IgD-negative memory B cell (primary cell): Measurements from ENCODE around the gene MASP1. TPM values are rescaled to one million over a fixed set of nuclear protein-coding genes. Genes with fewer than 3 reads are reported as not detected.
"Not testable (repeated sequence)": the region's sequence is repeated elsewhere in the genome, so short reads cannot be mapped to it uniquely, and the experiment has no call there.

Experiments used
- H3K27ac Mint-ChIP-seq, 3 donors: one replicate each; pipeline ENCODE4 v1.8.0; 2020 to 2022; ENCODE audit warnings: mild to moderate bottlenecking in 3 of 3, mixed read lengths in 3 of 3, moderate library complexity in 1 of 3
- H3K27me3 Mint-ChIP-seq: one replicate; pipeline ENCODE4 v1.8.0; 2021; ENCODE audit warnings: mixed read lengths
- H3K36me3 Mint-ChIP-seq: one replicate; pipeline ENCODE4 v1.8.0; 2020; ENCODE audit warnings: mild to moderate bottlenecking, mixed read lengths
- H3K4me1 Mint-ChIP-seq, 3 donors: one replicate each; pipeline ENCODE4 v1.8.0; 2020 to 2022; ENCODE audit warnings: mixed read lengths in 3 of 3, mild to moderate bottlenecking in 1 of 3
- H3K4me3 Mint-ChIP-seq, 4 donors: one replicate each; pipeline ENCODE4 v1.8.0; 2020 to 2022; ENCODE audit warnings: mild to moderate bottlenecking in 4 of 4, mixed read lengths in 4 of 4, moderate library complexity in 3 of 4
- H3K9me3 Mint-ChIP-seq, 3 donors: one replicate each; pipeline ENCODE4 v1.8.0; 2020 to 2021; ENCODE audit warnings: mixed read lengths in 3 of 3, mild to moderate bottlenecking in 1 of 3
- polyA plus RNA-seq: library from polyadenylated mRNA; unstranded; fragments of 300-500 nt; fragmentation: Illumina TruSeq; gene quantifications from one replicate; pipeline ENCODE4 v1.2.3, GENCODE V29; 2021

Gene MASP1
- polyA plus RNA-seq, 1 donor from 2014 or later, result not detected

GRCh38 chr3:187209491-187209890 is 82.0 kb downstream of the MASP1 start:
- no peak overlapping the region for H3K27ac Mint-ChIP-seq
- no peak overlapping the region for H3K4me3 Mint-ChIP-seq
- H3K36me3 Mint-ChIP-seq, result no peaks in the 10 kb centered on the region
- H3K9me3 Mint-ChIP-seq, result no peaks in the 10 kb centered on the region
- H3K4me1 Mint-ChIP-seq, result no peaks in the 10 kb centered on the region
- H3K27me3 Mint-ChIP-seq, result peaks cover 9% of the 10 kb centered on the region

- Mint-ChIP-seq H3K27ac (no peak overlapping the region), H3K4me3 (no peak overlapping the region), H3K36me3 (no peaks in the 10 kb centered on the region), H3K4me1 (no peaks in the 10 kb centered on the region), H3K27me3 (peaks cover 11% of the 10 kb centered on the region), H3K9me3 (no peaks in the 10 kb centered on the region)
These were observed 83.4 kb downstream of the MASP1 start for GRCh38 chr3:187208159-187208558.

- Mint-ChIP-seq H3K36me3 (no peaks in the 10 kb centered on the region), H3K27me3 (peaks cover 12% of the 10 kb centered on the region), H3K4me3 (no peak overlapping the region), H3K27ac (no peak overlapping the region), H3K9me3 (no peaks in the 10 kb centered on the region), H3K4me1 (no peaks in the 10 kb centered on the region)
These were observed 83.9 kb downstream of the MASP1 start for GRCh38 chr3:187207624-187208023.

GRCh38 chr3:187207062-187207461 is 84.5 kb downstream of the MASP1 start:
- no peaks in the 10 kb centered on the region for H3K36me3 Mint-ChIP-seq
- no peak overlapping the region for H3K4me3 Mint-ChIP-seq
- peaks cover 16% of the 10 kb centered on the region for H3K27me3 Mint-ChIP-seq
- H3K9me3 Mint-ChIP-seq, result no peaks in the 10 kb centered on the region
- no peak overlapping the region for H3K27ac Mint-ChIP-seq
- H3K4me1 Mint-ChIP-seq, result no peaks in the 10 kb centered on the region

- no peak overlapping the region for H3K27ac Mint-ChIP-seq
- H3K36me3 Mint-ChIP-seq, result no peaks in the 10 kb centered on the region
- no peak overlapping the region for H3K4me3 Mint-ChIP-seq
- H3K4me1 Mint-ChIP-seq, result no peaks in the 10 kb centered on the region
- peaks cover 16% of the 10 kb centered on the region for H3K27me3 Mint-ChIP-seq
- H3K9me3 Mint-ChIP-seq, result no peaks in the 10 kb centered on the region
These were observed 85.9 kb downstream of the MASP1 start for GRCh38 chr3:187205683-187206082.

GRCh38 chr3:187199463-187200050 is 92.0 kb downstream of the MASP1 start:
- not testable (repeated sequence) for H3K4me3 Mint-ChIP-seq, H3K4me1 Mint-ChIP-seq, H3K36me3 Mint-ChIP-seq, H3K9me3 Mint-ChIP-seq, H3K27ac Mint-ChIP-seq
- H3K27me3 Mint-ChIP-seq, result peaks cover 17% of the 10 kb centered on the region

- Mint-ChIP-seq H3K36me3 (no peaks in the 10 kb centered on the region), H3K27me3 (peaks cover 15% of the 10 kb centered on the region), H3K4me3 (no peak overlapping the region), H3K4me1 (no peaks in the 10 kb centered on the region), H3K27ac (no peak overlapping the region), H3K9me3 (no peaks in the 10 kb centered on the region)
These were observed 93.0 kb downstream of the MASP1 start for GRCh38 chr3:187198490-187198889.

- H3K27me3 Mint-ChIP-seq, result peaks cover 15% of the 10 kb centered on the region
- no peak within 1 kb of the TSS for H3K27ac Mint-ChIP-seq
- H3K4me1 Mint-ChIP-seq, result no peaks in the 10 kb centered on the region
- no peak within 1 kb of the TSS for H3K4me3 Mint-ChIP-seq
- H3K9me3 Mint-ChIP-seq, result no peaks in the 10 kb centered on the region
- no peaks in the 10 kb centered on the region for H3K36me3 Mint-ChIP-seq
These were observed 94.2 kb downstream of the MASP1 start, which contains the start of gene RTP1 for GRCh38 chr3:187197335-187197649. RTP1 (plus strand) TSS chr3:187197486; CDS start chr3:187197516, 30 bp downstream.

- H3K27ac Mint-ChIP-seq, result no peak overlapping the region
- H3K36me3 Mint-ChIP-seq, result no peaks in the 10 kb centered on the region
- peaks cover 13% of the 10 kb centered on the region for H3K27me3 Mint-ChIP-seq
- H3K4me3 Mint-ChIP-seq, result no peak overlapping the region
- no peaks in the 10 kb centered on the region for H3K9me3 Mint-ChIP-seq
- no peaks in the 10 kb centered on the region for H3K4me1 Mint-ChIP-seq
These were observed 94.8 kb downstream of the MASP1 start for GRCh38 chr3:187196573-187197334.

GRCh38 chr3:187193181-187193580 is 98.4 kb downstream of the MASP1 start:
- Mint-ChIP-seq H3K36me3 (no peaks in the 10 kb centered on the region), H3K4me1 (peaks cover 0 to 5% (median 5%) of the 10 kb centered on the region in 3 donors), H3K4me3 (no peak overlapping the region), H3K27ac (no peak overlapping the region), H3K9me3 (peaks cover 0 to 2% (median 0%) of the 10 kb centered on the region in 3 donors), H3K27me3 (peaks cover 24% of the 10 kb centered on the region)

GRCh38 chr3:187191271-187191670 is 100.3 kb downstream of the MASP1 start:
- Mint-ChIP-seq H3K36me3 (no peaks in the 10 kb centered on the region), H3K27ac (peak overlapping the region in 1 of 3 donors; percentile 18), H3K4me1 (peaks cover 0 to 5% (median 5%) of the 10 kb centered on the region in 3 donors), H3K27me3 (peaks cover 24% of the 10 kb centered on the region), H3K4me3 (peak overlapping the region in 1 of 4 donors; percentile 19), H3K9me3 (peaks cover 0 to 2% (median 0%) of the 10 kb centered on the region in 3 donors)

- Mint-ChIP-seq H3K27ac (no peak overlapping the region), H3K4me3 (no peak overlapping the region), H3K36me3 (no peaks in the 10 kb centered on the region), H3K4me1 (peaks cover 0 to 10% (median 5%) of the 10 kb centered on the region in 3 donors), H3K27me3 (peaks cover 22% of the 10 kb centered on the region), H3K9me3 (peaks cover 0 to 6% (median 0%) of the 10 kb centered on the region in 3 donors)
These were observed 102.6 kb downstream of the MASP1 start for GRCh38 chr3:187188931-187189330.

GRCh38 chr3:187186801-187187421 is 104.6 kb downstream of the MASP1 start:
- Mint-ChIP-seq H3K27me3 (peaks cover 26% of the 10 kb centered on the region), H3K27ac (no peak overlapping the region), H3K4me1 (peaks cover 0 to 10% (median 5%) of the 10 kb centered on the region in 3 donors), H3K9me3 (peaks cover 0 to 6% (median 0%) of the 10 kb centered on the region in 3 donors), H3K36me3 (no peaks in the 10 kb centered on the region), H3K4me3 (no peak overlapping the region)

GRCh38 chr3:187186375-187186774 is 105.2 kb downstream of the MASP1 start:
- Mint-ChIP-seq H3K27ac (no peak overlapping the region), H3K4me3 (no peak overlapping the region), H3K4me1 (peaks cover 0 to 10% (median 5%) of the 10 kb centered on the region in 3 donors), H3K36me3 (no peaks in the 10 kb centered on the region), H3K9me3 (peaks cover 0 to 6% (median 0%) of the 10 kb centered on the region in 3 donors), H3K27me3 (peaks cover 28% of the 10 kb centered on the region)

- no peak overlapping the region for H3K27ac Mint-ChIP-seq
- H3K9me3 Mint-ChIP-seq, result peaks cover 0 to 3% (median 0%) of the 10 kb centered on the region in 3 donors
- no peaks in the 10 kb centered on the region for H3K36me3 Mint-ChIP-seq
- H3K27me3 Mint-ChIP-seq, result peaks cover 25% of the 10 kb centered on the region
- H3K4me3 Mint-ChIP-seq, result no peak overlapping the region
- peaks cover 0 to 10% (median 5%) of the 10 kb centered on the region in 3 donors for H3K4me1 Mint-ChIP-seq
These were observed 105.8 kb downstream of the MASP1 start for GRCh38 chr3:187185759-187186158.
